Thoracic aorta (tissue), 2 donors: ENCODE results near the gene MCTP2. TPM values are rescaled to one million over a fixed set of nuclear protein-coding genes. Genes with fewer than 3 reads are reported as not detected.
"Not testable (repeated sequence)": the region's sequence is repeated elsewhere in the genome, so short reads cannot be mapped to it uniquely, and the experiment has no call there.

Source experiments
- ATAC-seq: fragments of 150-250 bp; one replicate; pipeline ENCODE4 v1.8.0; 2017; ENCODE audit warnings: low read depth; ENCODE audit not compliant: insufficient number of reproducible peaks, low FRiP score
- DNase-seq: peaks from one replicate; pipeline ENCODE4 v3.0.0-alpha.2; 2020; ENCODE audit warnings: low spot score
- H3K27ac ChIP-seq, 2 donors: fragments of 200-600 bp; sonication (generic); 1 replicate in 1 of 2; 2 replicates in 1 of 2; pipeline ENCODE4 v1.5.1; 2016; ENCODE audit warnings: mild to moderate bottlenecking in 2 of 2, moderate library complexity in 2 of 2
- H3K27me3 ChIP-seq: fragments of 200-600 bp; sonication (generic); replicated peaks from 2 replicates; pipeline ENCODE4 v1.6.0; 2016; ENCODE audit warnings: mild to moderate bottlenecking; ENCODE audit not compliant: insufficient read depth
- H3K36me3 ChIP-seq: fragments of 200-600 bp; sonication (generic); one replicate; pipeline ENCODE4 v1.5.1; 2016
- H3K4me1 ChIP-seq, 2 donors: fragments of 200-600 bp; sonication (generic); 1 replicate in 1 of 2; 2 replicates in 1 of 2; pipeline versions ENCODE4 v1.5.1 to v1.6.0; 2016; ENCODE audit warnings: low read depth in 2 of 2, mild to moderate bottlenecking in 1 of 2; ENCODE audit not compliant: control insufficient read depth in 1 of 2
- H3K4me3 ChIP-seq: fragments of 200-600 bp; sonication (generic); 2 replicates; pipeline ENCODE4 v1.5.1; 2016; ENCODE audit warnings: mild to moderate bottlenecking
- H3K9me3 ChIP-seq: fragments of 200-600 bp; sonication (generic); 2 replicates; pipeline ENCODE4 v1.5.1; 2016
- total RNA-seq, 2 donors: library from RNA; depleted of rRNA; stranded (reverse); fragments of >200 nt; gene quantifications; one replicate each; pipeline versions ENCODE4 v1.1.0 to v1.2.3, GENCODE V29; 2016
- TF ChIP-seq, protein P1 (sequence below): fragments of 200-600 bp; sonication (generic); IDR thresholded peaks from one replicate; pipeline ENCODE4 v1.5.1; 2019; ENCODE audit warnings: antibody characterized with exemption

MCTP2 gene
- total RNA-seq, 2 donors from 2014 or later = 15.7 to 16.6 TPM

DNA sequence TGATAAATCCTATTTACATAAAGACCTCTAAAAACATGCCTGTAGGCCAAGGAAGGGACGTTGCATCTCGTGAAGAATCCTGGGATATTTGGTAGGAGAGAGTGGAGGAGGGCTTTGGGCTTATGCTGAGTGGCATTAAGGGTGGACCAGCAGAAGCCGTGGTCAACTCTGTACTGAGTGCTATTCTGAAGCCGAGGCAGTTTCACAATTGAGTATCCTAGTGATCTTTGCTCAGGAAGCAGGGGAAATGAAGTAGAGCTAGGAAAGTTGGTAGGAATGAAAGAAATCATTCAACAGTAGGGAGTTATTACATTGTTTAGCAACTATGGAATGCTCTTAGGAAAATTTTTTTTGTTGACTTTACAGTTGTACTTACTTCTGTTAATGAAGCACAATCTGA, 24.2 kb downstream of the MCTP2 start:
- TF ChIP-seq, protein P1, sequence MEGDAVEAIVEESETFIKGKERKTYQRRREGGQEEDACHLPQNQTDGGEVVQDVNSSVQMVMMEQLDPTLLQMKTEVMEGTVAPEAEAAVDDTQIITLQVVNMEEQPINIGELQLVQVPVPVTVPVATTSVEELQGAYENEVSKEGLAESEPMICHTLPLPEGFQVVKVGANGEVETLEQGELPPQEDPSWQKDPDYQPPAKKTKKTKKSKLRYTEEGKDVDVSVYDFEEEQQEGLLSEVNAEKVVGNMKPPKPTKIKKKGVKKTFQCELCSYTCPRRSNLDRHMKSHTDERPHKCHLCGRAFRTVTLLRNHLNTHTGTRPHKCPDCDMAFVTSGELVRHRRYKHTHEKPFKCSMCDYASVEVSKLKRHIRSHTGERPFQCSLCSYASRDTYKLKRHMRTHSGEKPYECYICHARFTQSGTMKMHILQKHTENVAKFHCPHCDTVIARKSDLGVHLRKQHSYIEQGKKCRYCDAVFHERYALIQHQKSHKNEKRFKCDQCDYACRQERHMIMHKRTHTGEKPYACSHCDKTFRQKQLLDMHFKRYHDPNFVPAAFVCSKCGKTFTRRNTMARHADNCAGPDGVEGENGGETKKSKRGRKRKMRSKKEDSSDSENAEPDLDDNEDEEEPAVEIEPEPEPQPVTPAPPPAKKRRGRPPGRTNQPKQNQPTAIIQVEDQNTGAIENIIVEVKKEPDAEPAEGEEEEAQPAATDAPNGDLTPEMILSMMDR = no peak
- H3K9me3 ChIP-seq = no peaks in the 10 kb centered on the region
- ATAC-seq = no peak
- H3K27ac ChIP-seq = no peak overlapping the region
- DNase-seq = no peak
- no peak overlapping the region for H3K4me3 ChIP-seq
- H3K27me3 ChIP-seq = no peaks in the 10 kb centered on the region
- no peaks in the 10 kb centered on the region for H3K4me1 ChIP-seq
- H3K36me3 ChIP-seq = no peaks in the 10 kb centered on the region

DNA sequence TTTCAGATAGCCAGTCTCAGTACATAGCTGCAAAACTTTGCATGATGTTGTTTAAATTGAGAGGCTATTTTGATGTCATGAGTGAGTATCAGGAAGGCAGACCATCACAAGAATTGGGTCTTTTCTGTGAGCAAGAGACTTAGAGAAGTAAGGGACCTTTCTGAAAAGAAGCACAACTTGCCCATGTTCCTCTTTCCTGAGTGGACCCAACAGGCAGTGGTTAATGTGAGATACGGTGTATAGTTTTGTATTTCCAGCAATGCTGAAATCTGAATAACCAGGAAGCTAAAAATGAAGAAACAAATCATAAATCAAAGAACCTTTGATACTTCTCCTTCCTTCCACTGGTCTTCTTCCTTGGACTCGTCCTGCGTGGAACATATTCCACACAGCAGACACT, 25.1 kb downstream of the MCTP2 start:
- Histone ChIP-seq H3K36me3 (no peaks in the 10 kb centered on the region), H3K9me3 (no peaks in the 10 kb centered on the region), H3K27me3 (no peaks in the 10 kb centered on the region), H3K4me3 (no peak overlapping the region), H3K4me1 (no peaks in the 10 kb centered on the region), H3K27ac (no peak overlapping the region)
- ATAC-seq (no peak), DNase-seq (no peak)
- TF ChIP-seq, protein P1 = no peak

DNA sequence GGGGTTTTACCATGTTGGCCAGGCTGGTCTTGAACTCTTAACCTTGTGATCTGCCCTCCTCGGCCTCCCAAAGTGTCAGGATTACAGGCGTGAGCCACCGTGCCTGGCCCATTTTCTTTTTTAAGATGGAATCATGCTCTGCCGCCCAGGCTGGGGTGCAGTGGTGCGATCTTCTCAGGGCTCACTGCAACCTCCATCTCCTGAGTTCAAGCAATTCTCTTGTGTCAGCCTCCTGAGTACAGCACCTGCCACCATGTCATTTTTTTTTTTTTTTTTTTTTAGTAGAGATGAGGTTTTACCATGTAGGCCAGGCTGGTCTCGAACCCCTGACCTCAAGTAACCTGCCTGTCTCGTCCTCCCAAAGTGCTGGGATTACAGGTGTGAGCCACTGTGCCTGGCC, 26.4 kb downstream of the MCTP2 start:
- DNase-seq, H3K36me3 ChIP-seq, H3K4me3 ChIP-seq, ATAC-seq, H3K4me1 ChIP-seq, H3K27ac ChIP-seq, H3K9me3 ChIP-seq, H3K27me3 ChIP-seq: not testable (repeated sequence)

DNA sequence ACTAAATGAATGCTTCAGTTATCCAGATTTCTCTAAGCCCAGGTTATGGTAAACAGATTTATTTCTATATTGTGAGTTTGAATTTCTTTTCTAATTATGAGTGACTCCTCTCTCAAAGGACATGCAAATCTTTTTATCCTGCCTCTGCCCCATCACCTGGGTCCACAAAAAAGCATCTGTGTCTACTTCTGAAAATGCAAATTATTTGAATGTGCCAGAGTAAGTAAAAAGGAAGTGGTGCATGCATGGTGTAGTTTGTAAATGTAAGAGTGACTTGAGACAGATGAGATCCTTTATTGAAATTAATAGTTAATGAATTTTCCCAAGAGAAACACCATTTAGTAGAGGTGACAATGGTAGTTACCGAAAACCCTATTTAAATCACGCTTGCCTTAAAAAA, 26.9 kb downstream of the MCTP2 start:
- H3K27ac ChIP-seq = no peak overlapping the region
- no peaks in the 10 kb centered on the region for H3K9me3 ChIP-seq
- no peak overlapping the region for H3K4me3 ChIP-seq
- H3K27me3 ChIP-seq = no peaks in the 10 kb centered on the region
- TF ChIP-seq, protein P1 = no peak
- no peaks in the 10 kb centered on the region for H3K4me1 ChIP-seq
- ATAC-seq (no peak), DNase-seq (no peak)
- H3K36me3 ChIP-seq = no peaks in the 10 kb centered on the region

DNA sequence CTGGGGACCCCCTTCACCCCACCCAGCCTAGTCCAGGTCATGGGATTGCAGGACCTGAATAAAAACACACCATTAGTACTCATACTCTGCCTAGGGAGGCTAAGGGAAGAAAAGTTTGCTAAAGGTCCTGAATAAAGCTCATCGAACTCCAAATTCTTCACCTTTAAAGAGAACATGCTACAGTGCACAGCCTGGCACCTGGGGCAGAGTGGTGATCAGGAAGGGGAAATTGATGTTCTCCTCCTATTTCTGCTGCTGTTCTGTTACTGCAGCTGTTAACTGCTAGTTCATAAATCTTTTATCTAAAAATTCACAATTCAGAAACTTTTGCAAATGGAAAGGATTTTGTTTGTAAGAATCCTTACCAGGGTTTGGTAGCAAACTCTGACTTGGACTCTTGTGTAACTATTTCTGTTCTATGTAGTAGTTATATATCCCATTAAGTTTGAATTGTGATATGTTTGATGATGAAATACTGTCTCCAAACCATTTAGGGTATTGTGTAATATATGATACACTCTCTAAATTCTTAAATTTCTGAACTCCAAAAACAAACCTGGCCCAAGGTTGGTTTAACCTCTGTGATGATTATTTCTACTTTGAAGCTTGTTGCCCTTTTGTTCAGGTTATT, 27.9 kb downstream of the MCTP2 start:
- no peaks in the 10 kb centered on the region for H3K27me3 ChIP-seq
- no peak for DNase-seq
- no peak overlapping the region for H3K27ac ChIP-seq
- H3K4me1 ChIP-seq = no peaks in the 10 kb centered on the region
- no peak for ATAC-seq
- H3K9me3 ChIP-seq = no peaks in the 10 kb centered on the region
- no peak overlapping the region for H3K4me3 ChIP-seq
- H3K36me3 ChIP-seq = no peaks in the 10 kb centered on the region
- TF ChIP-seq, protein P1 = no peak

DNA sequence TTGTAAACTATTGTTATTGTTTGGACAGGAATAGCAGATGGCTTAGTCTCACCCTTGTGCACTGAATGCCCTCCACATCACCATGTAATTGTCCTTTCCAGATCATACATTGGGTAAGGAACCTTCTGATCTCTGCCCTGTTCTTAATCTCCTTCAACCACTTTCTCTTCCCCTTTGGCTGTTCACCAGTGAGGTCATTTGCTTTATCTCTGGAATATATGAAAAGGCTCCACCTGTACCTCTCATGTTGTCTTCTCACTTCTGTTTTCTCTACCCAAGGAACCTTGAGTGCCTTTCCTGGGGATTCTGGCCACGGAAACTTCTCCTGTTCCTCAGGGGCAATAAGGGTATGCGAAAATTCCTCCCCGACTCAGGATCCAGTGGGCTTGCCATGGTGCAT, 28.5 kb downstream of the MCTP2 start:
- H3K36me3 ChIP-seq = no peaks in the 10 kb centered on the region
- no peaks in the 10 kb centered on the region for H3K27me3 ChIP-seq
- no peaks in the 10 kb centered on the region for H3K9me3 ChIP-seq
- no peaks in the 10 kb centered on the region for H3K4me1 ChIP-seq
- DNase-seq (no peak), ATAC-seq (no peak)
- H3K27ac ChIP-seq = no peak overlapping the region
- TF ChIP-seq, protein P1 = no peak
- H3K4me3 ChIP-seq = no peak overlapping the region
